CD4-positive, alpha-beta memory T cell (primary cell): ENCODE data around the gene NSD1. TPM values are rescaled to one million over a fixed set of nuclear protein-coding genes. Genes with fewer than 3 reads are reported as not detected.

Experiments
- CTCF ChIA-PET: fragments of 350-600 bp; sonication (Branson Sonifier 250); formaldehyde crosslinking; loops from one replicate; lab custom pipeline; 2021; ENCODE audit warnings: inconsistent platforms; ENCODE audit not compliant: partially characterized antibody; lab: Charles Lee
- POLR2A ChIA-PET: fragments of 350-600 bp; sonication (Branson Sonifier 250); formaldehyde crosslinking; loops from one replicate; lab custom pipeline; 2021; ENCODE audit not compliant: partially characterized antibody; lab: Charles Lee
- DNase-seq, 5 donors: peaks; one replicate each; pipeline versions ENCODE4 v3.0.0 to v3.0.0-alpha.2; 2020 to 2022; ENCODE audit warnings: mixed read lengths in 1 of 5
- H3K27ac ChIP-seq: one replicate; pipeline ENCODE4 v1.7.0; 2013; ENCODE audit warnings: low read depth, low read length
- H3K27me3 ChIP-seq: 2 replicates; pipeline ENCODE4 v1.7.0; 2013; ENCODE audit warnings: mild to moderate bottlenecking, low read length, moderate library complexity; ENCODE audit not compliant: insufficient read depth
- H3K36me3 ChIP-seq: 2 replicates; pipeline ENCODE4 v1.7.0; 2013; ENCODE audit warnings: mild to moderate bottlenecking, low read length, moderate library complexity; ENCODE audit not compliant: insufficient read depth
- H3K4me1 ChIP-seq: 2 replicates; pipeline ENCODE4 v1.7.0; 2013; ENCODE audit warnings: mild to moderate bottlenecking, low read length, moderate library complexity; ENCODE audit not compliant: insufficient read depth
- H3K4me3 ChIP-seq, 2 donors: one replicate each; pipeline ENCODE4 v1.7.0; 2013; ENCODE audit warnings: low read length in 2 of 2, mild to moderate bottlenecking in 1 of 2
- H3K9me3 ChIP-seq, 2 donors: one replicate each; pipeline ENCODE4 v1.7.0; 2013; ENCODE audit warnings: low read length in 2 of 2, control low read depth in 1 of 2; ENCODE audit not compliant: control insufficient read depth in 1 of 2
- H3K27ac Mint-ChIP-seq, 7 donors: one replicate each; pipeline ENCODE4 v1.8.0; 2020 to 2021; ENCODE audit warnings: mixed read lengths in 7 of 7, mild to moderate bottlenecking in 6 of 7, inconsistent platforms in 3 of 7, moderate library complexity in 3 of 7
- H3K27me3 Mint-ChIP-seq, 2 donors: one replicate each; pipeline ENCODE4 v1.8.0; 2020 to 2021; ENCODE audit warnings: mixed read lengths in 2 of 2
- H3K36me3 Mint-ChIP-seq, 2 donors: one replicate each; pipeline ENCODE4 v1.8.0; 2020 to 2021; ENCODE audit warnings: mixed read lengths in 2 of 2, inconsistent platforms in 1 of 2, mild to moderate bottlenecking in 1 of 2
- H3K4me1 Mint-ChIP-seq, 4 donors: one replicate each; pipeline ENCODE4 v1.8.0; 2020 to 2021; ENCODE audit warnings: mixed read lengths in 4 of 4, mild to moderate bottlenecking in 1 of 4
- H3K4me3 Mint-ChIP-seq, 8 donors: one replicate each; pipeline ENCODE4 v1.8.0; 2020 to 2021; ENCODE audit warnings: mixed read lengths in 8 of 8, mild to moderate bottlenecking in 7 of 8, moderate library complexity in 6 of 8, inconsistent platforms in 3 of 8
- H3K9me3 Mint-ChIP-seq, 8 donors: one replicate each; pipeline ENCODE4 v1.8.0; 2020 to 2021; ENCODE audit warnings: mixed read lengths in 8 of 8, mild to moderate bottlenecking in 5 of 8, inconsistent platforms in 3 of 8, moderate library complexity in 1 of 8
- intact Hi-C: fragments of 100-400 bp; cut with micrococcal nuclease; formaldehyde crosslinking; loops from one replicate; pipeline ENCODE4 v1.15.1; 2023
- polyA plus RNA-seq, 2 donors: library from polyadenylated mRNA; unstranded; fragments of 300-500 nt; fragmentation: Illumina TruSeq; gene quantifications; one replicate each; pipeline ENCODE4 v1.2.3, GENCODE V29; 2021
- total RNA-seq, 2 experiments: library from RNA; stranded (reverse); gene quantifications; one replicate each; pipeline ENCODE4 v1.2.3, GENCODE V29; 2021

Gene NSD1
- total and polyA plus RNA-seq, 4 experiments from 2014 or later, result 14.3 to 122 (median 90.0) TPM

GRCh38 chr5:177178733-177179304, 45.2 kb downstream of the NSD1 start:
- no peaks in the 10 kb centered on the region for H3K9me3 ChIP-seq
- H3K36me3 Mint-ChIP-seq, result peaks cover 3 to 21% of the 10 kb centered on the region in 2 donors
- H3K4me3 Mint-ChIP-seq, result peak overlapping the region in 1 of 8 donors; percentile 50
- no peaks in the 10 kb centered on the region for H3K27me3 ChIP-seq
- DNase-seq, result no peak
- H3K4me1 ChIP-seq, result peaks cover 13% of the 10 kb centered on the region
- POLR2A ChIA-PET, result no interaction called here
- no peak overlapping the region for H3K27ac ChIP-seq
- H3K27ac Mint-ChIP-seq, result peak overlapping the region in 3 of 7 donors; percentile 69 to 87 (median 73)
- no peak overlapping the region for H3K4me3 ChIP-seq
- H3K27me3 Mint-ChIP-seq, result no peaks in the 10 kb centered on the region
- intact Hi-C loops, result no loop called here
- CTCF ChIA-PET, result no interaction called here
- H3K36me3 ChIP-seq, result no peaks in the 10 kb centered on the region
- H3K4me1 Mint-ChIP-seq, result peaks cover 13 to 41% (median 26%) of the 10 kb centered on the region in 4 donors
- H3K9me3 Mint-ChIP-seq, result no peaks in the 10 kb centered on the region

DNA sequence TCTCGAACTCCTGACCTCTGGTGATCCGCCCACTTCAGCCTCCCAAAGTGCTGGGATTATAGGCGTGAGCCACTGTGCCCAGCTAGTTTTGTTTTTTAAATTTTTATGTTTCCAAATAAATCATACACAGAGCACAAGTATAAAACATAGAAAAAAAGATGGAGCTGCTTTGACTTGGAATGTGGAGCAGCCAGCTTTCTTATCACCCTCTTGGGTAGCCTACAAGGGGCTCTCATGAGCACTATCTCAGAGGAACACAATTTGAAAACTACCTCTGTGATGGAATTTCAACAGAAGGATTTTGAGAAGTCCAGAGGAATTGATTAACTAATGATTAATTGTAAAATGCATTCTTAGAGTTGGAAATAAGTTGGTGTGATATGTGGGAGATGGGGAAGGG, 45.9 kb downstream of the NSD1 start:
- H3K4me3 Mint-ChIP-seq, result no peak overlapping the region
- peaks cover 17 to 45% (median 30%) of the 10 kb centered on the region in 4 donors for H3K4me1 Mint-ChIP-seq
- intact Hi-C loops, result no loop called here
- H3K36me3 ChIP-seq, result no peaks in the 10 kb centered on the region
- no peaks in the 10 kb centered on the region for H3K27me3 Mint-ChIP-seq
- ChIA-PET POLR2A (no interaction called here), CTCF (interaction anchor here (1.0 kb wide), 1 partner anchor 106 kb away, joined by 3 read pairs; no protein-coding TSS in a partner anchor)
- no peaks in the 10 kb centered on the region for H3K27me3 ChIP-seq
- no peak overlapping the region for H3K27ac Mint-ChIP-seq
- peaks cover 13% of the 10 kb centered on the region for H3K4me1 ChIP-seq
- no peak for DNase-seq
- no peak overlapping the region for H3K4me3 ChIP-seq
- H3K9me3 ChIP-seq, result no peaks in the 10 kb centered on the region
- H3K27ac ChIP-seq, result no peak overlapping the region
- peaks cover 3 to 22% of the 10 kb centered on the region in 2 donors for H3K36me3 Mint-ChIP-seq
- no peaks in the 10 kb centered on the region for H3K9me3 Mint-ChIP-seq

DNA sequence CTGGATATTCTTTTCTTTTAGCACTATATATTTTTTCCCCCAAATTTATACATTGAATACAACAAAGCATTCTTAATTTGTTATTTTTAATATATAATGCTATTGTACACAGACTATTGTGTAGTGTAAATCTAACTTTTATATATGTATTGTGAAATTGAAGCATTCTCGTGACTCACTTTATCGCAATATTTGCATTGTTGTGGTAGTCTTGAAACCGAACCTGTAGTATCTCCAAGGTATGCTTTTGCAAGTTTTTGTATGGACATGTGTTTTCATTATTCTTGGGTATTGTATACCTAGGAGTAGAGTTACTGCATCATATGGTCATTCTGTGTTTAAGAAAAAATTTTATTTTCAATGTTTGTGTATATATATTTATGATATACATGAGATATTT, 49.6 kb downstream of the NSD1 start:
- no peak overlapping the region for H3K27ac Mint-ChIP-seq
- no peaks in the 10 kb centered on the region for H3K9me3 Mint-ChIP-seq
- peaks cover 23 to 51% (median 39%) of the 10 kb centered on the region in 4 donors for H3K4me1 Mint-ChIP-seq
- no peak overlapping the region for H3K4me3 ChIP-seq
- no peaks in the 10 kb centered on the region for H3K27me3 Mint-ChIP-seq
- H3K36me3 Mint-ChIP-seq, result peaks cover 3 to 24% of the 10 kb centered on the region in 2 donors
- H3K36me3 ChIP-seq, result no peaks in the 10 kb centered on the region
- ChIA-PET POLR2A (no interaction called here), CTCF (no interaction called here)
- no peak overlapping the region for H3K27ac ChIP-seq
- no peaks in the 10 kb centered on the region for H3K4me1 ChIP-seq
- no peaks in the 10 kb centered on the region for H3K9me3 ChIP-seq
- DNase-seq, result no peak
- no peaks in the 10 kb centered on the region for H3K27me3 ChIP-seq
- intact Hi-C loops, result no loop called here
- H3K4me3 Mint-ChIP-seq, result no peak overlapping the region

- peak overlapping the region in 1 of 8 donors; percentile 32 for H3K4me3 Mint-ChIP-seq
- Histone ChIP-seq H3K4me3 (no peak overlapping the region), H3K36me3 (no peaks in the 10 kb centered on the region), H3K27me3 (no peaks in the 10 kb centered on the region), H3K4me1 (peaks cover 4% of the 10 kb centered on the region), H3K27ac (no peak overlapping the region), H3K9me3 (no peaks in the 10 kb centered on the region)
- H3K36me3 Mint-ChIP-seq, result peaks cover 3 to 23% of the 10 kb centered on the region in 2 donors
- ChIA-PET CTCF (interaction anchor here (1.5 kb wide), 1 partner anchor 70 kb away, joined by 5 read pairs; no protein-coding TSS in a partner anchor), POLR2A (no interaction called here)
- no peaks in the 10 kb centered on the region for H3K9me3 Mint-ChIP-seq
- intact Hi-C loops, result no loop called here
- no peaks in the 10 kb centered on the region for H3K27me3 Mint-ChIP-seq
- no peak for DNase-seq
- peak overlapping the region in 5 of 7 donors; percentile 12 to 84 (median 36) for H3K27ac Mint-ChIP-seq
- peaks cover 24 to 55% (median 39%) of the 10 kb centered on the region in 4 donors for H3K4me1 Mint-ChIP-seq
Observed at GRCh38 chr5:177183766-177184360, 50.3 kb downstream of the NSD1 start.

GRCh38 chr5:177185993-177186392, 52.4 kb downstream of the NSD1 start:
- CTCF ChIA-PET, result interaction anchor here (0.8 to 0.9 kb wide), 2 partner anchors 72 to 269 kb away, joined by 3 read pairs; no protein-coding TSS in a partner anchor
- Histone ChIP-seq H3K36me3 (no peaks in the 10 kb centered on the region), H3K27ac (no peak overlapping the region), H3K9me3 (no peaks in the 10 kb centered on the region), H3K4me3 (no peak overlapping the region), H3K4me1 (peaks cover 7% of the 10 kb centered on the region), H3K27me3 (no peaks in the 10 kb centered on the region)
- intact Hi-C loops, result no loop called here
- POLR2A ChIA-PET, result no interaction called here
- no peaks in the 10 kb centered on the region for H3K9me3 Mint-ChIP-seq
- peaks cover 3 to 22% of the 10 kb centered on the region in 2 donors for H3K36me3 Mint-ChIP-seq
- no peaks in the 10 kb centered on the region for H3K27me3 Mint-ChIP-seq
- peaks cover 25 to 53% (median 37%) of the 10 kb centered on the region in 4 donors for H3K4me1 Mint-ChIP-seq
- DNase-seq, result no peak
- H3K27ac Mint-ChIP-seq, result no peak overlapping the region
- H3K4me3 Mint-ChIP-seq, result no peak overlapping the region

GRCh38 chr5:177186645-177187044, 53.1 kb downstream of the NSD1 start:
- Histone ChIP-seq H3K27ac (no peak overlapping the region), H3K9me3 (no peaks in the 10 kb centered on the region), H3K4me1 (peaks cover 7% of the 10 kb centered on the region), H3K4me3 (no peak overlapping the region), H3K36me3 (no peaks in the 10 kb centered on the region), H3K27me3 (no peaks in the 10 kb centered on the region)
- ChIA-PET POLR2A (interaction anchor here (1.2 kb wide), 1 partner anchor 73 kb away, joined by 6 read pairs; no protein-coding TSS in a partner anchor), CTCF (interaction anchor here (0.7 to 0.9 kb wide), 4 partner anchors 30 to 1452 kb away, joined by 3 to 5 read pairs (median 4); no protein-coding TSS in a partner anchor)
- no peak overlapping the region for H3K4me3 Mint-ChIP-seq
- intact Hi-C loops, result no loop called here
- H3K9me3 Mint-ChIP-seq, result no peaks in the 10 kb centered on the region
- DNase-seq, result no peak
- peak overlapping the region in 1 of 7 donors; percentile 2 for H3K27ac Mint-ChIP-seq
- H3K4me1 Mint-ChIP-seq, result peaks cover 24 to 49% (median 36%) of the 10 kb centered on the region in 4 donors
- H3K27me3 Mint-ChIP-seq, result no peaks in the 10 kb centered on the region
- peaks cover 7 to 18% of the 10 kb centered on the region in 2 donors for H3K36me3 Mint-ChIP-seq

GRCh38 chr5:177188775-177189174, 55.2 kb downstream of the NSD1 start:
- ChIA-PET POLR2A (no interaction called here), CTCF (interaction anchor here (0.7 kb wide), 1 partner anchor 75 kb away, joined by 3 read pairs; no protein-coding TSS in a partner anchor)
- Histone ChIP-seq H3K27me3 (no peaks in the 10 kb centered on the region), H3K27ac (no peak overlapping the region), H3K9me3 (no peaks in the 10 kb centered on the region), H3K4me3 (no peak overlapping the region), H3K36me3 (no peaks in the 10 kb centered on the region), H3K4me1 (peaks cover 7% of the 10 kb centered on the region)
- peaks cover 7 to 22% of the 10 kb centered on the region in 2 donors for H3K36me3 Mint-ChIP-seq
- peaks cover 19 to 43% (median 32%) of the 10 kb centered on the region in 4 donors for H3K4me1 Mint-ChIP-seq
- no peak overlapping the region for H3K4me3 Mint-ChIP-seq
- intact Hi-C loops, result no loop called here
- no peak for DNase-seq
- H3K9me3 Mint-ChIP-seq, result no peaks in the 10 kb centered on the region
- H3K27ac Mint-ChIP-seq, result peak overlapping the region in 5 of 7 donors; percentile 38 to 65 (median 44)
- no peaks in the 10 kb centered on the region for H3K27me3 Mint-ChIP-seq
